ENCODE results near the gene METTL22. TPM values are rescaled to one million over a fixed set of nuclear protein-coding genes. Genes with fewer than 3 reads are reported as not detected.

Gene METTL22
- total RNA-seq, 2 donors from 2014 or later: 16.3 to 56.6 TPM

DNA sequence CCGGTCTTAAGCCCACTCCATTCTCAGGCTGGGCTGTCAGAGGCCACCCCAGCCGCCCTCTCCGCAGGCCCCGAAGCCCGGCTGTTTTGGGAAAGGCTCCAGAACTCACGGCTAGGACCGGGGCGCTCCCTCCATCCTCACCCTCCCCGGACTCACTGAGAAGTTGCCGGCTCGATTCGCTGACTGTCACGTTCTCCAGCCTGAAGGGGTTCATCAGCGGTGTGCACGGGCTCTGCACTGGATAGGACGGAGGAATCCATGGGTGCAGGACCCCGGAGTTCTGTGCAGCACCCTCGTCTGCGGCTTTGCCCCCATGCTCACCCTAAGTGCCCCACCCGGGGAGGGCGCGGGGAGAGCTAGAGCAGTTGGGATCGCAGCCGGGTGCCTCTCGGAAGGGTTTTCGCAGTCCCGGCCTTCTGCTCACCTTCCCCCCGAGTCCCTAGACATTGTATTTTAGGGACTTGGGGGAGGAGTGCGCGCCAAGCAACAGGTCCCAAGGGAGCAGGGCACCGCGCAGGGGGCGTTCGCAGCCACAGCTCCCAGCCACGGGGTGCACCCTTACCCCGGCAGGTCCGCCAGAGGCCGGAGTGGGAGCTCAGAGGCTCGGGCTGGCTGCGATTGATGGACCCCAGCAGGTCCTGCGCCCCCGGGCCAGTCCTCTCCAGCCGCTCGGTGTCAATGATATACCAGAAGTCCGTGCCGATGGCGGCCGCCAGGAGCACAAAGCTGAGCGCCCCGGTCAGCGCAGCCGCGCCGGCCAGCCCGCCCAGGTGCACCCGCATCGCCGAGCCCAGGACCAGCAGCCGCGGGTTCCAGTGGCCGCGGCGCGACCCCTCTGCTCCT is 32.2 kb upstream of the METTL22 start:
- intact Hi-C loops (cut with DNase I): no loop called here
- Histone ChIP-seq H3K36me3 (no peaks in the 10 kb centered on the region), H3K4me3 (no peak overlapping the region), H3K9me3 (no peaks in the 10 kb centered on the region), H3K27me3 (replicated peaks; ENCODE audit: insufficient read depth) (peaks cover 4% of the 10 kb centered on the region), H3K4me1 (replicated peaks) (peaks cover 4% of the 10 kb centered on the region), H3K27ac (no peak overlapping the region)
- TF ChIP-seq POLR2AphosphoS5 (IDR thresholded peaks at IDR 0.05) (no peak), POLR2A (IDR thresholded peaks at IDR 0.05) (no peak)
- TF ChIP-seq, protein P1, sequence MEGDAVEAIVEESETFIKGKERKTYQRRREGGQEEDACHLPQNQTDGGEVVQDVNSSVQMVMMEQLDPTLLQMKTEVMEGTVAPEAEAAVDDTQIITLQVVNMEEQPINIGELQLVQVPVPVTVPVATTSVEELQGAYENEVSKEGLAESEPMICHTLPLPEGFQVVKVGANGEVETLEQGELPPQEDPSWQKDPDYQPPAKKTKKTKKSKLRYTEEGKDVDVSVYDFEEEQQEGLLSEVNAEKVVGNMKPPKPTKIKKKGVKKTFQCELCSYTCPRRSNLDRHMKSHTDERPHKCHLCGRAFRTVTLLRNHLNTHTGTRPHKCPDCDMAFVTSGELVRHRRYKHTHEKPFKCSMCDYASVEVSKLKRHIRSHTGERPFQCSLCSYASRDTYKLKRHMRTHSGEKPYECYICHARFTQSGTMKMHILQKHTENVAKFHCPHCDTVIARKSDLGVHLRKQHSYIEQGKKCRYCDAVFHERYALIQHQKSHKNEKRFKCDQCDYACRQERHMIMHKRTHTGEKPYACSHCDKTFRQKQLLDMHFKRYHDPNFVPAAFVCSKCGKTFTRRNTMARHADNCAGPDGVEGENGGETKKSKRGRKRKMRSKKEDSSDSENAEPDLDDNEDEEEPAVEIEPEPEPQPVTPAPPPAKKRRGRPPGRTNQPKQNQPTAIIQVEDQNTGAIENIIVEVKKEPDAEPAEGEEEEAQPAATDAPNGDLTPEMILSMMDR (IDR thresholded peaks at IDR 0.05): no peak
- no peak for DNase-seq (ENCODE audit: low spot score)
- WGBS: 1% methylated on average over 57 of the region's 64 CpGs

DNA sequence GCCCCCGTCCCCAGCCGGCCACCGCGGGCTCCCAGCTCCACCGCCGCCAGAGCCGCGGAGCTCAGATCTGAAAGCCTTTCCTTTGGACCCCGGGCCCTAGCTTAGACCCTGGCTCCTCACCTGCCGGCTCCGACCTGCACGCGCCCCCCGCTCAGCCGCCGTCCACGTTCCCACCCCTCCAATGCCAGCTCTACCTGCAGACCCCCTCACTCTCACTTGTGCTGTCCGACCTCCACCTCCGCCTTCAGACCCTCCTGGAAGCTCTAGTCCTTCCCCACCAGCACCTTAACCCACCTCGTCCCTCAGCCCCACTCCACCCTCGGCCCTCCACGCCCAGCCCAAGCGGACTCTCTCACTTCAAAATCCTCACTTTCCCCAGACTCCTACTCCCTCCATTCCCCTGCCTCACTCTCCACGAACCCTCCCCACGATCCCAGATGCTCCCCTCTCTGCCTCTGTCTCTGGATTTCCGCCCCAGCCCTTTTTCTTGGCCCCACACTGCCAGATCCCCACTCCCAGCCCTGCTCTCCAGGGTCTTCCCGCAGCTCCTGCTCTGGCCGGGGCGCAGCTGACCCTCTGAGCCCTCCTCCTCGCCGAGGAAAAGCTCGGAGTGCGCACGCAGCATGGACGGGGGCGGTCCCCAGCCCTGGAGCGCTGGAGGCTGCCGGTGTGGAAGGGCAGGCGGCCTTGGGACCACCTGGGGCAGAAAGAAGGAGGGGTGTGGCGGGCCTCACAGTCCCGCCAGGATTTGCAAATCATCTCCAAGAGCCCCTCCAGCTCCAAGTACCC is 31.4 kb upstream of the METTL22 start, which contains the start of gene TMEM114:
TSS of gene TMEM114 (minus strand) at position 612 of the 789 bp plus-strand sequence. CDS start 673 bp downstream, outside the sequence.
- H3K36me3 ChIP-seq: no peaks in the 10 kb centered on the region
- peaks cover 4% of the 10 kb centered on the region for H3K4me1 ChIP-seq (replicated peaks)
- no peak within 1 kb of the TSS for H3K27ac ChIP-seq
- no peak for TF ChIP-seq POLR2AphosphoS5 (IDR thresholded peaks at IDR 0.05)
- no peak for TF ChIP-seq POLR2A (IDR thresholded peaks at IDR 0.05)
- TF ChIP-seq, protein P1 (IDR thresholded peaks at IDR 0.05): no peak
- intact Hi-C loops (cut with DNase I): no loop called here
- 3% methylated on average over 39 of the region's 41 CpGs for WGBS
- DNase-seq (ENCODE audit: low spot score): no peak
- H3K4me3 ChIP-seq: no peak within 1 kb of the TSS
- H3K9me3 ChIP-seq: no peaks in the 10 kb centered on the region
- H3K27me3 ChIP-seq (replicated peaks; ENCODE audit: insufficient read depth): peaks cover 4% of the 10 kb centered on the region

DNA sequence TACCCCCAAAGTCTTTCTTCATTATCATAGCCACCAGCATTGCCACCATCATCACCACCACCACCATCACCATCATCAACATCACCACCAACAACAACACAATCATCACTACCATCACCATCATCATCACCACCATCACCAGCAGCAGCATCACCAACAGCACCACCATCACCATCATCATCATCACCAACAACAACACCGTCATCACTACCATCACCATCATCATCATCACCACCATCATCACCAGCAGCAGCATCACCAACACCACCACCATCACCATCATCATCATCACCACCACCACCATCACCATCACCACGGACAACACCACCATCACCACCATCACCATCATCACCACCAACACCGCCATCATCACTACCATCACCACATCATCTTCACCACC is 30.7 kb upstream of the METTL22 start:
- DNase-seq (ENCODE audit: low spot score): no peak
- WGBS: 95% methylated on average over 3 of the region's 3 CpGs
- peaks cover 4% of the 10 kb centered on the region for H3K4me1 ChIP-seq (replicated peaks)
- no peaks in the 10 kb centered on the region for H3K9me3 ChIP-seq
- TF ChIP-seq POLR2AphosphoS5 (IDR thresholded peaks at IDR 0.05): no peak
- no peak for TF ChIP-seq POLR2A (IDR thresholded peaks at IDR 0.05)
- TF ChIP-seq, protein P1 (IDR thresholded peaks at IDR 0.05): no peak
- intact Hi-C loops (cut with DNase I): no loop called here
- H3K27ac ChIP-seq: no peak overlapping the region
- no peak overlapping the region for H3K4me3 ChIP-seq
- H3K27me3 ChIP-seq (replicated peaks; ENCODE audit: insufficient read depth): peaks cover 4% of the 10 kb centered on the region
- no peaks in the 10 kb centered on the region for H3K36me3 ChIP-seq

DNA sequence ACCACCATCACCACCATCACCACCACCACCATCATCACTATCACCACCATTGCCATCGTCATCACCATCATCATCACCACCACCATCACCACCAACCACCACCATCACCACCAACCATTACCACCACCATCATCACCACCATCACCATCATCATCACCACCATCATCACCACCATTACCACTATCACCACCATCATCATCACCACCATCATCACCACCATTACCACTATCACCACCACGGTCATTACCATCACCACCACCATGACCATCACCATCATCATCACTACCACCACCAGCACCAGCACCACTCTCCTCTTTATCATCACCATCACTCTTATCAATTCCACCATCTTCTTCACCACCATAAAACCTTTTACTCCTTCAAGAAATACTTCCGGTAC is 30.0 kb upstream of the METTL22 start:
- 96% methylated on average over 3 of the region's 3 CpGs for WGBS

More for the DNA sequence above, 30.0 kb upstream of the METTL22 start:
- intact Hi-C loops (cut with DNase I): no loop called here
- no peak overlapping the region for H3K4me3 ChIP-seq
- H3K36me3 ChIP-seq: no peaks in the 10 kb centered on the region
- peaks cover 4% of the 10 kb centered on the region for H3K4me1 ChIP-seq (replicated peaks)
- no peak for DNase-seq (ENCODE audit: low spot score)
- no peak overlapping the region for H3K27ac ChIP-seq
- H3K9me3 ChIP-seq: no peaks in the 10 kb centered on the region
- H3K27me3 ChIP-seq (replicated peaks; ENCODE audit: insufficient read depth): peaks cover 4% of the 10 kb centered on the region
- TF ChIP-seq, protein P1 (IDR thresholded peaks at IDR 0.05): no peak
- TF ChIP-seq POLR2AphosphoS5 (IDR thresholded peaks at IDR 0.05) (no peak), POLR2A (IDR thresholded peaks at IDR 0.05) (no peak)

Measured in prostate gland (tissue), 2 donors.